HG02763 (cell line): ENCODE measurements around the gene SESN1.

Experiments used
- ATAC-seq: cut with Tn5 transposase; IDR thresholded peaks from one replicate; pipeline ENCODE4 v1.9.1; 2021; ENCODE audit warnings: mild to moderate bottlenecking, moderate library complexity; ENCODE audit not compliant: unreplicated experiment

SESN1 gene

GRCh38 chr6:109033655-109034054 is 61.0 kb downstream of the SESN1 start:
- no peak for ATAC-seq

DNA sequence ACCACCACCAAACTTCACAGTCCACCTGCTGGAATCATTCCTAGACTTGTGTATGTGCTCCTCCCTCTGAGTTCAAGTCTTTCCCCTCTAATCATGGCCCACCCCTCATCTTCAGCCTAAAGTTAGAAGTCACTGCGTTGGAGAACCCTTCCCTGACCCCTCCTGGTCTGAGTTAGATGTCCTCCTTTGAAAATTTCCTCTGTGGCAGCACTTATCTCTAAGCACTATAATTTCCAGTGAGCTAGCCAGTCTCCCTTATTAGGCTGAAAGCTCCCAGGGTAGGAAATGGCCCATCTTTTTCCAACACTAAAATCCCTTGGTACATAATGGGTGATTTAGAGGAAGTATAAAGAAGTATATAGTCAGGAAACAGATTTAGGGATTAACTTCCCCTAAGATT is 63.2 kb downstream of the SESN1 start:
- no peak for ATAC-seq

- no peak for ATAC-seq
Measured at GRCh38 chr6:109029313-109029712, 65.3 kb downstream of the SESN1 start.

DNA sequence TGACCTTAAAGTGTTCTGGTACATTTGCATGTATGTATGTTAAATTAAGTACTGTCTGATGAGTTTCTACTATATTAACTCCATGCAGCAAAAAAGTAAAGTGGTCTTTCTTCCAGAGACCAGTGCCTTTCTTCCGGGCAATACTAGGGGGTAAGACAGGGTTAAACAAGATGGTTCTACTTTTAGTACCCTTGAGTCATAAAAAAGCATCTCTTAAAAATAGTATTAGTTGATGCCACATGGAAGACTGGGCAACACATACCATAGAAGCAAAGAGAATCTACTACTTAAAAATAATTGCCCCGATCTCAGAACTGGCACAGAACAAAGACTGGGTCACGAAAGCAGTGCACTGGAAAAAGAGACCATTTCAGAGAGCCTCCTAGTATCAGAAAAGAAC is 66.2 kb downstream of the SESN1 start:
- ATAC-seq: no peak

GRCh38 chr6:109027964-109028363 is 66.7 kb downstream of the SESN1 start:
- ATAC-seq: no peak

GRCh38 chr6:109025639-109026038 is 69.0 kb downstream of the SESN1 start:
- ATAC-seq: no peak

- no peak for ATAC-seq
Measured at GRCh38 chr6:109024784-109025183, 69.9 kb downstream of the SESN1 start.

DNA sequence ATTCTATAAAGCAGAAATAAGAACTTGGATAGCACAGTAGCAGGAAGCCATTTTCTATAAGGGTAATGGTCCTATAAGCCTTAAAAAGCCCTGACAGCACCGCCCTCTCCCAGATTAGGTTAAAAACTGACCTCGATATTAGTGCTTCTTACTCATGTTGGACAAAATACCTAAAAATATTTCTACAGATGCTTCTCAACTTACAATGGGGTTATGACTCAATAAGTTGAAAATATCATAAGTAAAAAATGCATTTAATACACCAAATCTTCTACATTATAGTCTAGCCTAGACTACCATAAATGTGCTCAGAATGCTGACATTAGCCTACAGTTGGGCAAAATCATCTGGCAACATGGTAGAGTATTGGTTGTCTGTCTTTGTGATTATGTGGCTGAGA is 70.3 kb downstream of the SESN1 start:
- ATAC-seq: no peak

- ATAC-seq: no peak
Measured at GRCh38 chr6:109023356-109023925, 71.2 kb downstream of the SESN1 start.

- no peak for ATAC-seq
Measured at GRCh38 chr6:109021870-109022269, 72.8 kb downstream of the SESN1 start.

DNA sequence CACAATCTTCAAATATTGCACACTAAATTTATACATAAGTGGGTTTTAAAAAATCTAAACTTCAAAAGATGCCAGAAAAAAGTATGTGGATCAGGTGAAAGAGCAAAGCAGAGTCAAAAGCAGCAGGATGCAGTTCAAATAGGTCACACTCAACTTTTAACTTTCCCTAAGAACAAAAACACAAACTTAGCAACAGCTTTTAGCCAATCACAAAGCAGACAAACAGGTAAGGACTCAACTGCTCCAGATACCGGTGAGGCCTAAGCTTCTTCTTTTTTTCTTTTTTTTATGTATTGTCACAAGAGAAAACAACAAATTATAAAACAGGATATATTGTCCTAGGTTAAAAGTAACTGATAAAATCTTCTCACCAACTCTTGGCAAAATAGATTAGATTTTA is 74.7 kb downstream of the SESN1 start:
- no peak for ATAC-seq

GRCh38 chr6:109015176-109015575 is 79.5 kb downstream of the SESN1 start:
- no peak for ATAC-seq

DNA sequence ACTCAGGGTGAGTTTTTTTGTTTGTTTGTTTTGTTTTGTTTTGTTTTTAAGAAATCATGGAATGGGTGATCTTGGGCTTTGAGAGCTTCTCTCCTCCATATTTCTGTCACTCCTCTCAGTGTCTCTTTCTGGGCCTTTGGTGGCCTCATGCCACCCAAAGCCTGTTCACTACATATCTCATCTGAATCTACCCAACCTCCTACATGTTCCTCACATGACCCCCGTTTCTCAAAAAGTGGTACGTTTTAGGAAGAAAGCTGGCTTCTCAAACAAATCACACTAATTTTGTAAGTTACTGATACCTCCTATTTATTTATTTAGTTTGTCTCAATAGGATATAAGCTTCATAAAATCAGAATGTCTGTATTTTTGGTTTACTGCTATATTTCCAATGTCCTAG is 80.0 kb downstream of the SESN1 start:
- no peak for ATAC-seq

DNA sequence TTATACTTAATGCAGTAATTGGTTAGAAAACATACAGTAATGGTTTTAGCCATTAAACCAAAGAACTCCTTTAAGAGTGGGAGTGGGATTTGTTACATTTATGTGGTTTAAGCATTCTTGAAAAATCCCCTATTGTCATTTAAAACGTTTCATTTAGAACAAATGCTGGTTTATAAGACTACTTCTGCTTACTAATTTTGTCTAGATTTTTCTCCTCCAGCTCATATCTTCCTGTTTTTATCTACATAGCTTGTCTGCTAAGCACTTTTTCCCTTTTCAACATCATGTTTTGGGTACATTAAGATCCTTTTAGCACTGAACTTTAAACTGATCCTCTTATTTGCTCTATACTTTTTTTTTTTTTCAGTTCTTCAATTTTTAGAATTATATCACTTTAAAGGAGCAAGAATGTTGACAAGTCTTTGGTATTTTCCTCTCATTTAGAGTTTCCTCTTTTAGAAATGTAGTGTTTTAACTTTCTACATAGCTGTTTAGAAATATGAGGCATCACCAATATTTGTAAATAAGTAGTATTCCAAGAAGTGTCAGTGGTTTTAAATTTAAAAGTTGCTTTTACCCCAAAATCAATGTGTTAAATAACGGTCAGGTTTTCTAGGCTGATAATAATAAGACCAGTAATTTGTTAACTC is 80.9 kb downstream of the SESN1 start:
- ATAC-seq: no peak

DNA sequence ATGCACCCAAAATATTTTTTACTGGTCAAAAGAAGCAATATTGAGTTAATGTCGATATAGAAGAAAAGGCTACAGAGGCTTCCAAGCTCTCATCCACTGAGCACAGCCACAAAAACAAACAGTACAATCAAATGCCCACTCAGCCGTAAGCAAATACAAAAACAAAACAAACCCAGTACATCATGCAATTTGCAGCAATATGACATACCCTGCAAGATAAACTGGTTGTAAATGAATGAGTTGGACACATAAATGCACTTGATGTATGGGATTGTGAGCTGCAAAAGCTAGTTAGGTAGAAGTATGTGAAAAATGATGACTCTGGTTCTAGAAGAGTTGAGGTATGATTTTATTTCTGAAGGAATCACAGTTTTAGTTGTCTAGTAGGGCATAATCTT is 83.9 kb downstream of the SESN1 start:
- no peak for ATAC-seq

DNA sequence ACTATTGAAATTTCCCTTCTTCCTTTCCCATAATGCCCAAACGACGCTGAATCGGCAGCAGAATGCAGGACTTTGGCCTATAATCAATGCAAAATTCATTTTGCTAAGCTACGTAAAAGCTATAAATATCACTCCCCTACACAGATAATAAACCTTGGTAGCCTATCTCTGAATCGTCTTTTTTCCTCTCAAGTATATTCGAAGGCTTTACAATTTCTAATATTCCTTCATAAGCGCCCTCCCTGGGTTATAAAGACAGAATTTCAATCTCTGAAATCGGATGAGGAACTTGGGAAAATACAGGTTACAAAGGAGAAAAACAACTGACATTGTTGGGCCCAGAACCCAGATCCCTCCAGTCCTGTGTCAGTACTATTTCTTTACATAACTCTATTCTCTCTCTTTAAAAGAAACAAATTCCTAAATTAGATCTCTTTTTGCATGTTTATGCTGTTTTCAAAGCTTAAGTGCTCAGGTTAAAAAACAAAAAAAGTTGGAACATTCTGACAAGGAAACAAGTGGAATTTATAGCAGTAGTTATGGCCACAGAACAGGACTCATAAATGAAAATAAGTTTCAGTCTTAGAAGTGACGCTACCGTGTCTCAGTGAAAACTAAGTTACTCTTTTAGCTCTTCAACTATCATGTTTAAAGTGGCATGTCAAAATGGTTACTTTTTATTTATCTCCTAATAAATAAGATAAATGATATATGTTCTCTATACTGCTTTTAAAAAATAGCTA is 84.5 kb downstream of the SESN1 start:
- no peak for ATAC-seq

- ATAC-seq: peak; percentile 92
Measured at GRCh38 chr6:109009236-109009961, 85.2 kb downstream of the SESN1 start.

GRCh38 chr6:109008537-109009235 is 86.0 kb downstream of the SESN1 start:
- peak; percentile 28 for ATAC-seq

GRCh38 chr6:109008054-109008453 is 86.6 kb downstream of the SESN1 start:
- no peak for ATAC-seq

GRCh38 chr6:109007521-109007920 is 87.1 kb downstream of the SESN1 start:
- no peak for ATAC-seq

- no peak for ATAC-seq
Measured at GRCh38 chr6:109006818-109007217, 87.8 kb downstream of the SESN1 start.
